ENCODE data around the gene PICK1.

DNA sequence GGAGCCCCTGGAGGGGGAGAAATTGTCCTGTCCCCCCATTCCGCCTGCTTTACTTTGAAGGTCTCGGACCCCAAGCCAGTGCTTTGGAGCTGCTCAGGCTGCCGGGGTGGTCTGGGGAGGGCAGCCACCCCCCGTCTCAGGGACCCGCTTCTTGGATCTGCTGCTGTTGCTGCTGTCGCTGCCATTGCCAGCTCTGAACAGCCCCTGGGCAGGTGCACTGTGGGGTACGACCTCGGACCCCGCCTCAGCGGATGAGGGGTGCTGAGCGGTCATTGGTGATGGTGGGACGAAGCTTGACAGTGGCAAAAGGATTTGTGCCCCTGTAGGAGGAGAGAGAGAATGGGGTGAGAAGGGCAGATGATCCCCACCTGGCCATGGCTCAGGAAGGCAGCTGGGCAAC is 27.9 kb downstream of the PICK1 start:
- TF ChIP-seq CTCF (IDR thresholded peaks at IDR 0.05), result no peak
- TF ChIP-seq POLR2A (IDR thresholded peaks at IDR 0.05), result no peak

Data from testis (tissue), 2 donors.